Testis (tissue), 3 donors: ENCODE measurements around the gene C1orf210. TPM values are rescaled to one million over a fixed set of nuclear protein-coding genes. Genes with fewer than 3 reads are reported as not detected.

Experiments
- DNase-seq: peaks from one replicate; pipeline ENCODE4 v3.0.0-alpha.2; 2019
- H3K27ac ChIP-seq, 2 donors: fragments of 200-600 bp; sonication (generic); one replicate each; pipeline ENCODE4 v1.5.1; 2019
- H3K27me3 ChIP-seq: fragments of 200-600 bp; sonication (generic); one replicate; pipeline ENCODE4 v1.5.1; 2019
- H3K36me3 ChIP-seq: fragments of 200-600 bp; sonication (generic); one replicate; pipeline ENCODE4 v1.5.1; 2017; ENCODE audit warnings: low read depth; ENCODE audit errors: missing control alignments
- H3K4me1 ChIP-seq: fragments of 200-600 bp; sonication (generic); one replicate; pipeline ENCODE4 v1.5.1; 2019
- H3K4me3 ChIP-seq, 2 donors: fragments of 200-600 bp; sonication (generic); one replicate each; pipeline ENCODE4 v1.5.1; 2017 to 2019
- H3K9me3 ChIP-seq: fragments of 200-600 bp; sonication (generic); one replicate; pipeline ENCODE4 v1.5.1; 2017
- POLR2A ChIP-seq: fragments of 450-650 bp; IDR thresholded peaks from one replicate; pipeline ENCODE4 v1.6.1; 2017; ENCODE audit warnings: antibody characterized with exemption, mild to moderate bottlenecking, moderate library complexity
- WGBS, 2 donors: methylation state at CpG; one replicate each; pipeline ENCODE4 v1.1.5; 2018; 5-methylcytosine and 5-hydroxymethylcytosine counted together
- intact Hi-C: fragments of 100-400 bp; cut with DNase I; formaldehyde crosslinking; loops from one replicate; pipeline ENCODE4 v1.15.1; 2023; ENCODE audit warnings: low total_unique reads
- polyA plus RNA-seq: library from polyadenylated mRNA; stranded (reverse); fragments of 350-450 nt; fragmentation: Illumina TruSeq; extraction: RNeasy Lipid Tissue Mini Kit (QIAGEN cat#74804); gene quantifications from one replicate; pipeline ENCODE4 v1.2.3, GENCODE V29; 2014; ENCODE audit warnings: low read depth, low replicate concordance; ENCODE audit not compliant: insufficient read depth
- total RNA-seq, 2 donors: library from RNA; depleted of rRNA; stranded (reverse); fragments of >200 nt; gene quantifications; one replicate each; pipeline ENCODE4 v1.2.3, GENCODE V29; 2016
- TF ChIP-seq, protein P1 (sequence below), 3 experiments: fragments of 450-650 bp in 2 of 3; fragments of 200-600 bp in 1 of 3; sonication (generic) in 1 of 3; IDR thresholded peaks; one replicate each; pipeline ENCODE4 v1.5.1; 2016 to 2019; ENCODE audit warnings: antibody characterized with exemption in 3 of 3, mild to moderate bottlenecking in 2 of 3, moderate library complexity in 1 of 3

C1orf210 gene
- total and polyA plus RNA-seq, 3 donors from 2014 or later, result 0.25 to 0.71 TPM; not detected in 1

DNA sequence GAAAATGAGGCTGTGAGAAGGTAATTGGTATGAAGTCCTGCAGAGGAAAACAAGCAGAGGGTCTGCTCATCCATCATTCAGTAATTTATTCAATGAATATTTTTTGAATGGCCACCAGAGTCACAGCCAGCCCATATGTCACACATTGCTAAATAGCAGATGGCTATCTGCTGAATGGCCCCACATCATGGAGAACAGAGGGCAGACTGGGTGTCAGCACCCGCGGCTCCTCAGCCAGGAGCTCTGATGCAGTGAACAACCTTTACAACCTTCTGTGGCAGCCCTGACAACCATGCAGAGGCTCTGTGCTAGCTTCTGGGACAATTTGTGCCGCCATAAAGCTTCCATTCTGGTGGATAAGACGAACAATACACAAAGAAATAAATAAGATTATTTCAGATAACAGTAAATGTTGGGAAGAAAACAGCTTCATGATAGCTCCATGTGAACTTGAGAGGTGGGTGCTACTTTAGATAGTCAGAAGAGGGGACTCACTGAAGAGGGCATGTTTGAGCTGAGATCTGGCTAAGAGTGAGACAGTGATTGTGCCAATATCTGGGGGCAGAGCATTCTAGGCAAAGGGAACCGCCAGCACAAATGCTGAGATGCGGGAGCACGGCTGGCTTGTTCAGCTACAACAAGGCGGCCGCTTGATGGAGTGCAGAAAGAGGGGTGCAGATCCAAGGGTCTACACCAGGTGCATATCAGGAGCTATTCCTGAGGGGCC lies 2.8 kb upstream of the C1orf210 start:
- 87 to 88% methylated on average over 9 of the region's 9 CpGs for WGBS, 2 donors

DNA sequence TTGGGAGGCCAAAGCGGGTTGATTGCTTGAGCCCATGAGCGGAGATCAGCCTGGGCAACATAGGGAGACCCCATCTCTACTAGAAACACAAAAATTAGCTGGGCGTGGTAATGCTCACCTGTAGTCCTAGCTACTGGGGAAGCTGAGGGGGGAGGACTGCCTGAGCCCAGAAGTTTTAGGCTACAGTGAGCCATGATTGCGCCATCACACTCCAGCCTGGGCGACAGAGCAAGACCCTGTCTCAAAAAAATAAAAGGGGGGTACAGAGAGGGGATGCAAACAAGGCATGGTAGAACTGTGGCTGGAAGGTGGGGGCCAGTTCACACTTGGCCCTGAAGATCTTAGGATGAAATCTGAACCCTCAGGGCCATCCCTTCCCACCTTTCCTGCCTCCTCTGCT lies 1.2 kb upstream of the C1orf210 start:
- H3K27me3 ChIP-seq, result no peaks in the 10 kb centered on the region
- 88 to 98% methylated on average over 3 to 5 of the region's 5 CpGs for WGBS, 2 donors
- no peak for DNase-seq
- no peaks in the 10 kb centered on the region for H3K9me3 ChIP-seq
- H3K4me1 ChIP-seq, result peaks cover 3% of the 10 kb centered on the region
- TF ChIP-seq, protein P1, sequence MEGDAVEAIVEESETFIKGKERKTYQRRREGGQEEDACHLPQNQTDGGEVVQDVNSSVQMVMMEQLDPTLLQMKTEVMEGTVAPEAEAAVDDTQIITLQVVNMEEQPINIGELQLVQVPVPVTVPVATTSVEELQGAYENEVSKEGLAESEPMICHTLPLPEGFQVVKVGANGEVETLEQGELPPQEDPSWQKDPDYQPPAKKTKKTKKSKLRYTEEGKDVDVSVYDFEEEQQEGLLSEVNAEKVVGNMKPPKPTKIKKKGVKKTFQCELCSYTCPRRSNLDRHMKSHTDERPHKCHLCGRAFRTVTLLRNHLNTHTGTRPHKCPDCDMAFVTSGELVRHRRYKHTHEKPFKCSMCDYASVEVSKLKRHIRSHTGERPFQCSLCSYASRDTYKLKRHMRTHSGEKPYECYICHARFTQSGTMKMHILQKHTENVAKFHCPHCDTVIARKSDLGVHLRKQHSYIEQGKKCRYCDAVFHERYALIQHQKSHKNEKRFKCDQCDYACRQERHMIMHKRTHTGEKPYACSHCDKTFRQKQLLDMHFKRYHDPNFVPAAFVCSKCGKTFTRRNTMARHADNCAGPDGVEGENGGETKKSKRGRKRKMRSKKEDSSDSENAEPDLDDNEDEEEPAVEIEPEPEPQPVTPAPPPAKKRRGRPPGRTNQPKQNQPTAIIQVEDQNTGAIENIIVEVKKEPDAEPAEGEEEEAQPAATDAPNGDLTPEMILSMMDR (IDR thresholded peaks at IDR 0.05), result no peak
- no peak for TF ChIP-seq POLR2A
- intact Hi-C loops, result no loop called here
- H3K27ac ChIP-seq, result no peak overlapping the region
- no peak overlapping the region for H3K4me3 ChIP-seq
- no peaks in the 10 kb centered on the region for H3K36me3 ChIP-seq

More for the DNA sequence above, 2.8 kb upstream of the C1orf210 start:
- Histone ChIP-seq H3K27me3 (no peaks in the 10 kb centered on the region), H3K9me3 (no peaks in the 10 kb centered on the region), H3K36me3 (no peaks in the 10 kb centered on the region), H3K4me3 (no peak overlapping the region), H3K27ac (no peak overlapping the region), H3K4me1 (peaks cover 3% of the 10 kb centered on the region)
- intact Hi-C loops, result no loop called here
- no peak for DNase-seq
- TF ChIP-seq, protein P1 (IDR thresholded peaks at IDR 0.05), result no peak
- no peak for TF ChIP-seq POLR2A

DNA sequence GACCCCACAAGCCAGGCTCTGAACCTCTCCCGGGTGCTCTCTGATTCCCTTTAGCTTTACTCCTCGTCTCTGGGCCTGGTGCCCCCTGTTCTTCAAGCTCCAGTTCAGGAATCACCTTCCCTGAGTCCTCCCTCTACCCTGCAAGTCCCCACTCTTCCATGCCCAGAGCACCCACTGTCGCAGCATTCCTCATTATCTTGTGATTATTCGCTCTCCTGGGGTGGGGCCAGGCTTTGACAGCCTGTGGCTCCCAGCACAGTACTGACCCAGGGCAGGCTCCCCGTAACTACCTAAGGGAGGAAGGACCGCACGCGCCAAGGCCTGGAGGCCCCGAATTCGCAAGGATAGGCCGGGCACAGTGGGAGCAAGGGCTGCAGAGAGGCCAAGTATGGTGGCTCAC lies 734 bp upstream of the C1orf210 start:
- WGBS, 2 donors, result 82 to 94% methylated on average over 5 to 11 of the region's 11 CpGs
- Histone ChIP-seq H3K36me3 (no peaks in the 10 kb centered on the region), H3K27ac (no peak overlapping the region), H3K9me3 (no peaks in the 10 kb centered on the region), H3K27me3 (no peaks in the 10 kb centered on the region), H3K4me3 (no peak overlapping the region), H3K4me1 (peaks cover 3% of the 10 kb centered on the region)
- intact Hi-C loops, result no loop called here
- TF ChIP-seq POLR2A, result no peak
- TF ChIP-seq, protein P1 (IDR thresholded peaks at IDR 0.05), result no peak
- no peak for DNase-seq

DNA sequence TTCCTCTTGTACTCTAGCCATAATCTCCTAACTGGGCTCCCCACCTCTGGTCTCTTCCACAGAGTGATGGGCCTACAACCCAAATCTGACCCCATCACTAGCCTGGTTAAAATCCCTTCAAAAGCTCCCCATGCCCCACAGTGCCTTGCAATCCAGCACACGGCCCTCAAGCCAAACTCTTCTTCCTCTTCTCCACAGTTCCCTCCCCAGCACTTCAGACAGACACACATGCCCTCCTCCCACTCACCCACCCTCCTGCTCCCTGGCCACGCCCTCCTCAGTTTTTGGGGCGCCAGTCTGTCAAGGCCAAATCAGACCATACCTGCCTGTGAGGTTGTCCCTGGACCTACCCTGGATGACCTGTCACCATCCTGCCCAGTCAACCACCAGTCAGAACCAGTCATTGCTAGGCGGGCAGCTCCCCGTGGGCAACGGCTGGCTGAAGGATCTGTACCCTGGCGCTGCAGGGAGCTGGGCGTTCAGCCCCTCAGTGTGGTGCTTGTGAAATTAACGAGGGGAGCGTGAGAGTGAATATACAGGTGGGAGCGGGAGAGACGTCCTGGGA lies 753 bp downstream of the C1orf210 start:
- TF ChIP-seq POLR2A, result no peak
- TF ChIP-seq, protein P1 (IDR thresholded peaks at IDR 0.05), result no peak
- Histone ChIP-seq H3K27ac (no peak overlapping the region), H3K9me3 (no peaks in the 10 kb centered on the region), H3K4me3 (no peak overlapping the region), H3K27me3 (no peaks in the 10 kb centered on the region), H3K4me1 (peaks cover 3% of the 10 kb centered on the region), H3K36me3 (no peaks in the 10 kb centered on the region)
- 79 to 84% methylated on average over 6 to 12 of the region's 12 CpGs for WGBS, 2 donors
- intact Hi-C loops, result no loop called here
- no peak for DNase-seq

DNA sequence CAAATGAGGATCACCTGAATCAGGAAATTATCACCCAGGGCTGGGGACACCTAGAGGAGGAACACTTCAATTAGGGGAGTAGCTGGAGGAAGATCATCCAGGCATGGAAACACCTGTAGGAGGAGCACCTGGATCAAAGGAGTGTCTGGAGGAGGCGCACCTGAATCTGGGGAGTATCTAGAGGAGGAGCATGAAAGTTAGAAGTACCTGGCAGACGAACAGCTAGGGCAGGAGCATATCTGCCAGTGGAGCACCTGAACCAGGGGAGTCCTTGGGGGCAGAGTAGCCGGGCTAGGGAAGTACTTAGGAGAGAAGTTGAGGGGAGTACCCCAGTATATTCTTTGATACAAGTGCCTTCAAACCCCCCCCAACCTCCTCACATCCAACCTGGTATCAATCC lies 1.3 kb downstream of the C1orf210 start:
- 93 to 96% methylated on average over 3 of the region's 3 CpGs for WGBS, 2 donors

More for the DNA sequence above, 1.3 kb downstream of the C1orf210 start:
- no peak for DNase-seq
- no peaks in the 10 kb centered on the region for H3K9me3 ChIP-seq
- H3K27ac ChIP-seq, result no peak overlapping the region
- H3K36me3 ChIP-seq, result no peaks in the 10 kb centered on the region
- H3K27me3 ChIP-seq, result no peaks in the 10 kb centered on the region
- H3K4me1 ChIP-seq, result no peaks in the 10 kb centered on the region
- no peak overlapping the region for H3K4me3 ChIP-seq
- TF ChIP-seq POLR2A, result no peak
- TF ChIP-seq, protein P1 (IDR thresholded peaks at IDR 0.05), result no peak
- intact Hi-C loops, result no loop called here
